ENCODE data around the gene KCNG3.

Gene KCNG3

DNA sequence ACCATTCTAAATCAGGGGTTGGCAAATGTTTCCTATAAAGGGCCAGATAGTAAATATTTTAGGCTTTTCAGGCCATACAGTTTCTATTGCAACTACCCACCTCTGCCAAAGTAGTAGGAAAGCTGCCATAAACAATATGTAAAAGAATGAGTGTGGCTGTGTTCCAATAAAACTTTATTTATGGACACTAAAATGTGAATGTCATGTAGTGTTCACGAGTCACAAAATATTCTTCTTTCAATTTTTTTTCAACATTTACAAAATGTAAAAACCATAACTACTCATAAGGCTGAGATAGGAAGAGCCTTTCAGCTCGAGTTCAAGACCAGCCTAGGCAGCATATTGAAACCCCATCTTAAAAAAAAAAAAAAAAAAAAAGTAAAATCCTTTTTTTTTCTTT lies 13.4 kb downstream of the KCNG3 start:
- no peak for DNase-seq

DNA sequence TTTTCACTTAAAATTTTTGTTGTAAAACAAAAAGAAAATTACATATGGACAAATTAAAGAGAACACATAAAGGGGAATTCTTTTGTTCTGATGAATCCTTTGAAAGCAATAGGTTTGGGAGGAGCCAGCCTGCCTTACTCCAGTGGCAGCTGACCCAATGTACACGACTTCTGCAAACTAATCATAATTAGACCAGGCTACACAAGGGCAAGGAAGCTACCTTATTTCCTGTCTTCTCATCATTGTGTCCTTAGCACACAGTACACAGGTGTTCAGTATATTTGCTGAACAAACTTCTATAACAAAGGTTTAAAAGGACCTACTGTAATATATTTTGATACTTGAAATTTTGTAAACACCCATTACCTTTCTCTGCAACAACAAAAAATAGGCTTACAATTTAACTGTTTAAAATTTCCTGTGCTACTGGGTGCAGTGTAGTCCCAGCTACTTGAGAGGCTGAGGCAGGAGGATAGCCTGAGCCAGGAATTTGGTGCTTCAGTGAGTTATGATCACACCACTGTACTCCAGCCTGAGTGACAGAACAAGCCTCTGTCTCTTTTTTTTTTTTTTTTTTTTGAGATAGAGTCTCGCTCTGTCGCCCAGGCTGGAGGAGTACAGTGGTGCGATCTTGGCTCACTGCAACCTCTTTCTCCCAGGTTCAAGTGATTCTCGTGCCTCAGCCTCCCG lies 18.9 kb downstream of the KCNG3 start:
- no peak for DNase-seq

DNA sequence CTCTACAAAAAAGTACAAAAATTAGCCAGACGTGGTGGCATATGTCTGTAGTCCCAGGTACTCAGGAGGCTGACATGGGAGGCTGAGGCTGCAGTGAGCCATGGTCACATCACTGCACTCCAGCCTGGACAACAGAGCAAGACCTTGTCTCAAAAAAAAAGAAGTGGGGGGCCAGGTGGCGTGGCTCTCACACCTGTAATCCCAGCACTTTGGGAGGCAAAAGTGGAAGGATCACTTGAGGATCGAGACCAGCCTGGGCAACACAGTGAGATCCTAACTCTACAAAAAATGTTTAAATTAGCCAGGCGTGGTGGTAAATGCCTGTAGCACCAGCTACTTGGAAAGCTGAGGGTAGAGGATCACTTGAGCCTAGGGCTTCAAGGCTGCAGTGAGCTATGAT lies 23.1 kb downstream of the KCNG3 start:
- no peak for DNase-seq

DNA sequence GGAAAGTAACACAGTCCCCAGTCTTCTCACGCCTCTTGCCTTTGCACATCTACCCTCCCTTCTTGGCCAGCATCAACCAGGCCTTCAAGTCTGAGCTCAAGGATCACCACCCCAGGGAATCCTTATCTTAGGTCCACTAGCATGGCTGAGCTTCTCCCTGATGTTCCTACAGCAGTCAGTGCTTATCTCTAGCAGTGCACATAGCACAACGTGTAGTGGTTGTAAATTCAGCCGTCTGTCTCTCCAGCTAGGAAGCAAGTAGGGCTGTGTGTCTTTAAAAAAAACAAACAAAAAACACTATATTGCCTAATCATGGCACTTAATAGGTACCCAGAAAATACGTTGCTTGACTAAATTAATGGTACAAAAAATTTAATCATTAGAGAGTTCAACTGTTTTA lies 29.2 kb downstream of the KCNG3 start:
- DNase-seq, result no peak

DNA sequence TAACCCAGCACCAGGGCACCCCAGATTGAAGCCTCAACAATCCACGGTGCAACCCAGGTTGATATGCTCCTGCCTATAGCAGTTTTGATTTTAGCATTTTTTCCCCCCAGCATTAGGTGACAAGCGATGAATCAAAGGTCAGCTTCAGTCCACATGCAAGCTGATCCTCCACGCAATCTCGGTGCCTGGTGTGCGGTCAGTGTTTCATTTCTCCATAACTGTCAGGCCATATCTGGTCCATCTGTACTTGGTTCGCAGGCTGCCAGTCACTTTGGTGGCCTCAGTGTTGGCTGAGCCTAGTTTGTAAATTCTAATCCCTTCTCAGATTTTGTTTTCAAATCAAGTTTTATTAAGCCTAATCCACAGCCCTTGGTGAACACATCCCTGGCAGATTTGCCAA lies 30.2 kb downstream of the KCNG3 start:
- no peak for DNase-seq

DNA sequence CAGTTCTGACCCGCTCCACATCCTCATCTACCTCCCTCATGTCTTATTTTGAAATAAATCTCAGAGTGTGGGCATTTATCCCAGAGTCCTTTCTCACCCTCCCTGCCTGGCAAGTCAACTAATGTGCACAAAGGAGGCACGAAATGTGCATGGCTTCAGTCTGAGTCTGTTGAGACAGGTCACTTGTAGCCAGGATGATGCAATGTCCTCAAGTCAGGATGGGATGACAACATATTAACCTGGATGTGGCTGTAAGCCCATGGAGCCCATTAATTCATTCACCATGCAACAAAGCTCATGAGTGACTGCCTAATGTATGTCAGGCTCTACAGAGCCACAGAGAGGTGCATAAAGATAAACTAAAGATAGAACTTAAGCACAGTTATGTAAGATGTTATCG lies 34.5 kb downstream of the KCNG3 start:
- no peak for DNase-seq

DNA sequence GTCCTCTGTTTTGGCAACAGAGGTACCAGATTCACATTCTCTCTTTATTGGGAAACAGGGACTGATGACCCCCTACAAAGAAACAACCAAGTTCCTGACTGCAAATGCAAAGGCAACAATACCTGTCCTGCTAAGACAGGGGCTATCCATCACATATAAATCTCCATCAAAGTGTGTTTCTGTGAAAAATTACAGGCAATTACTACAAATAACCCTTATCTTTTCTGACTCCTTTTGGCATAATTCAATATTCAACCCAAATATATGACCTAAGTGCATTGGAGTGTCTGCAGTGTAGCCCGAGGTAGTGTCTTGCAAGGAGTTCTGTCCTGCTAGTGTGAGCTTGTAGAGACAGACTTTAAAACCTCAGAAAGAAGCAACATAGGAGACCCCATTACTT lies 35.4 kb downstream of the KCNG3 start:
- no peak for DNase-seq

DNA sequence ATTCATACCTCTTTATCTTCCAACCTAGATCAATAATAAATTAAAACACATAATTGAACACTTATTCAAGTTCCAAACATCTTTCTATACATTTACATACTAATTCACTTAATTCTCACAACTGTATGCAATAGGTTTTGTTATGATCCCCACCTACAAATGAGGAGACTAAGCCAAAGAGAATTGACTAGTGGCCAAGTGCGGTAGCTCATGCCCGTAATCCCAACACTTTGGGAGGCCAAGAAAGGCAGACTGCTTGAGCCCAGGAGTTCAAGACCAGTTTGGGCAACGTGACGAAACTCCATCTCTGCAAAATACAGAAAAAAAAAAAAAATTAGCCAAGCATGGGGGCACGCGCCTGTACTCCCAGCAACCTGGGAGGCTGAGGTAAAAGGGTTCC lies 36.8 kb downstream of the KCNG3 start:
- DNase-seq, result no peak

DNA sequence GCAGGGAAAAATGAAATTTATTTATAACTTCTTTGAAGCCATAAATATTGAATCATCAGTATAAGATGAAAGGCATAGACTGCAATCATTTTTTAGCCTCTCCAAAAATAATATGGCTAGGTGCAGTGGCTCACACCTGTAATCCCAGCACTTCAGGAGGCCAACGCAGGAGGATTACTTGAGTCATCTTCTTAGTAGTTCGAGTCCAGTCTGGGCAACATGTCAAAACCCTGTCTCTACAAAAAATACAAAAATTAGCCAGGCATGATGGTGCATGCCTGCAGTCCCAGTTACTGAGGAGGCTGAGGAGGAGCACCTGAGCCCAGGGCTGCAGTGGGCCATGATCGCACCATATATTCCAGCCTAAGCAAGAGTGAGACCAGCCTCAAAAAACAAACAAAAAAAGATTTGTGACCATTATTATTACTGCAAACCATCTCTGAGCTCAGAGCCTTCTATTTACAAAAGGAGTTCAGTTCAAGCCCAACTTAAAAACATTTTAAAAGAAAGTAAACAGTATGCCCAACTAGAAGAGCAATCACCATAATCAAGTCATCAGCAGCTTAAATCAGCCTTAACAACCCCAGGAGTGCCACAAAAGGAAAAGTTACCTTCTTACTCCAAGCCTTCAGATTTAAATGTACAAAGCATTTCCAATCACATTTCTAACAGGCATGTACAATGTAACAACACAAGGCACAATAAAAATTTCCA lies 37.5 kb downstream of the KCNG3 start:
- no peak for DNase-seq

DNA sequence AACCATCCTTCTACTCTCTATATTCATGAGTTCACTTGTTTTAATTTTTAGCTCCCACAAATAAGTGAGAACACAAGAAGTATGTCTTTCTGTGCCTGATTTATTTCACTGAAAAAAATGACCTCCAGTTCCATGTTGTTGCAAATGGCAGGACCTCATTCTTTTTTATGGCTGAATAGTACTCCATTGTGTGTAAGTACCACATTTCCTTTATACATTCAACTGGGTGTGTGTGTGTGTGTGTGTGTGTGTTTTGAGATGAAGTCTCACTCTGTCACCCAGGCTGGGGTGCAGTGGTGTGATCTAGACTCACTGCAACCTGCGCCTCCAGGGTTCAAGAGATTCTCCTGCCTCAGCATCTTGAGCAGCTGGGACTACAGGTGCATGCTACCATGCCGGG lies 41.2 kb downstream of the KCNG3 start:
- DNase-seq, result no peak

DNA sequence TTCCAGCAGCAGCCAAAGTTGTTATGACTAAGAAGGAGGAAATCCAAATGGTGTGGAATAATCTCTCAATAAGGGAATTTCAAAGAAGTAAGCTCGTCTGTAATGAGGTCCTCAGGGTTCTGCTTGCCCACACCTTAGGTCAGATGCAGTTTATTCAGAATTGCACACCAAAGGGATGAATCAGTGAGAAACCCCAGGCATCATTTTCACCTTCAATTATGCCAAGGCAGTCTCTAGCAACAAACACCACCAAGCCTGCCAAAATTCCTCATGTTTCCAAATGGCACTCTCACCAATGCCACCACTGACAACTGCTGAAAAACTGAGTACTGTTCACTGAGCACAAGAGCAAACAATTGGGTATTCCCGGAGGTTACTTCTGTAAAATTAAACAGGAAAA lies 43.6 kb downstream of the KCNG3 start:
- DNase-seq, result no peak

DNA sequence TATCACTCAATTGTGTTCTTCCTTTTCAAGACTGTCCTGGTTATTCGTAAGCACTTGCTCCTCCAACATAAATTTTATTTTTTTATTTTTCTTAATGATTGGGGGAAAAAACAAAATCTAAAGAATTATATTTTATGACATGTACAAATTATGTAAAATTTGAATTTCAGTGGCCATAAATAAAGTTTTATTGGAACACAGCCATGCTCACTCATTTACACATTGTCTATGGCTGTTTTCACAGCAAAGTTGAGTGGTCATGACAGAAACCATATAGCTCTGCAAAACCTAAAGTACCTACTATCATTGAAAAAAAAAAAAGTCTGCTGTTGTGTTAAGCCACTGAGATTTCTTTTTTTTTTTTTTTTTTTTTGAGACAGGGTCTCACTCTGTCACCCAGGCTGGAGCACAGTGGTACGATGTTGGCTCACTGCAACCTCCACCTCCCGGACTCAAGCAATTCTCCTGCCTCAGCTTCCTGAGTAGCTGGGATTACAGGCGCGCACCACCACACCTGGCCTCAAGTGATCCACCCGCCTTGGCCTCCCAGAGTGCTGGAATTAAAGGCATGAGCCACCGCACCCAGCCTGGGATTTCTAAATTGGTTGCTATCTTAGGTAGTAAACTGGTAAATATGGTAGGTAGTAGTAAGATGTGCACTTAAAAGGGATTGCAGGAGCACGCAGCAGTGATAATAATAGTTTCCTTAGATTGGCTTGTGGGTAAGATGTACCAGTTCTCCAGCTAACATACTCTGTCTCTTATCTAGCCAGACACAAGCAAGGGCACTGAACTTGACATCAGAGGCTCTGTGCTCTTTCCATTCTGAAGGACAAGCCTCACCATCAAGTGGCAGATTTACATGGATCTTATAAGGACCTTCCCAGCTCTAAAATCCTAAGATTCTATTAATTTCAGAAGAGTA lies 44.4 kb downstream of the KCNG3 start:
- DNase-seq, result no peak

DNA sequence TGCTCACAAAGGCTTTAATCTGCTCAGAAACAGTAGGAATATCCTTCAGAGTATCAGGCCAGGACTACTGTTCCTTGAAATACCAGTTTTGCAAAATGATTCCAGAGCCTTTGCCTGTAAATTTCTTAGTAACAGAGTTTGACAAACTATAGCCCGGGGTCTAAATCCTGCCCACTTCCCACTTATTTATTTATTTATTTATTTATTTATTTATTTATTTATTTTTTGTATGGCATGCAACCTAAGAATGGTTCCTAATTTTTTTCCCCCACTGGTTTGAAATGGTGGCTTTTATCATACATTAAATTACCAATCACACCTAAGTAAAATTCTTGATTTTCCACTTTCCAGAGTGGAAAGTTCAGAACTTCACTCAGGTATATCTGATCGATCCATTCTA lies 45.6 kb downstream of the KCNG3 start:
- no peak for DNase-seq

DNA sequence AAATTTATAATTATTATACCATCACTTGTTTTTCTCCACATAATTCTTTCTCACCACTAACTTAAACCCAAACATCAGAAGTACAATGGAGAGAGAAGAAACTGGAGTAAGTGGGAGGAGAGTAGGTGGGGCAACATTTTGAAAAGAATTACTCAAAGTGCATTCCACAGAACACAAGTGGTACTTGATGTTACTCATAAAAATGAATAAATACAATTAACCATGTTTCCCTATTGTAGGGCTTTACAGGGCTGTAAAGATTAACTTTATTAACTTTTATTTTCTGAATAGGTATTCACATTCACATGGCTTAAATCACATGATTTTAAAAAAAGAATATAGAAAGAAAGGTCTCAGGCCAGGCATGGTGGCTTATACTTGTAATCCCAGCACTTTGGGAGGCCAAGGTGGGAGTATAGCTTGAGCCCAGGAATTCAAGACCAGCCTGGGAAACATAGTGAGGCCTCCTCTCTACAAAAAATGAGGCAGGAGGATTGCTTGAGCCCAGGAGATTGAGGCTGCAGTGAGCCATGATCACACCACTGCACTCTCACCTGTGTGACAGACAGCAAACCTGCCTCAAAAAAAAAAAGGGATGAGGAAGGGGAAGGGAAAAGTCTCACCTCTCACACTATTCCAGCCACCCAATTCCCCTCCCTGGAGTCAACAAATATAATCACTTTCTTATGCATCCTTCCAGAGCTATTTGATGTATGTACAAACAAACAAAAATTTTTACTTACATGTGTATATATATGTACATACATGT lies 47.1 kb downstream of the KCNG3 start:
- DNase-seq, result no peak

DNA sequence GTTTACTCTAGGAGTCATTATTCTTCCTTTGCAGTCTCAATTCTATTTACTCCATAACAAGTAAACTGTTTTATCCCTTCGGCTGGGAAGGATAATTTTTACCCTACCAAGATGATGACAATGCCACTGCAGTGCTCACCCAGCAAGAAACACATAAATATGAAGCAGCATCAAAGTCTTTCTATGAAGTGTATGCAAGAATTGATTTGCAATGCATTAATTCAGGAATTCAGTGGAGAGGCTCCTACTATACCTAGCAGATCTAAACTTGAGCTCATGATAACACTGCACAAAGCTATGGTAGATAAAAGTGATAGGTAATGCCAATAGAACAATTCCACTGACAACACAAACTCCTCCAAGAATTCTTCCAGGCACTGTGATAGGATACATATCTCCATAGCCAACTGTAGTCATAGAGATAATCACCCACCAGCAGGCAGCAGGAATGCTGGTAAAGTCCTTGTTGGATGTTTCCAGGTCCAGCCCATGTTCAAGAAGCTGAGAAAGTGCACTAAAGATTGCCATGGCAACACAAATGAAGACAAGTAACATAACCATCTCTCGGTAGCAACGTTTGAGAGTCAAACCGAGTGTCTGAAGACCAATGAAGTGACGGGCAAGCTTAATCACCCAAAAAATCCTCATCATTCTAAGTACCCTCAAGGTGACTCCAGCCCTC lies 49.9 kb downstream of the KCNG3 start:
- DNase-seq, result no peak

DNA sequence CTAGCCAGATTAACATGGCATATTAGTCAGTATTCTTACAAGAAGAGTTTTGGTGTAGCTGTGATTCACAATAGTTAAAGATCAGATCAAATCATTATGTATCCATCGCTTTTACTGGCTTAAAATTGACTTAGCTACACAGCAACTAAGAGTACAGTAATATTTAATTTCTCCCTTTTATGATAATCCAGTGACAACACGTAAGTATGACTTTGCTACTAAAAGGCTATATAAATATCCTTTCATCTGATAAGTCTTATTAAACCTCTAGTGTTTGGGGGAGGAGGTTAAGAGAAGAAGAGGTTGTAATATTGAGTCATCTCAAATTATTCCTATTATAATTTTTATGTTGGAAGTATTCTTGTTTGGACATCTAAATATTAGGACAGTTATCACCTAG lies 51.0 kb downstream of the KCNG3 start:
- no peak for DNase-seq

DNA sequence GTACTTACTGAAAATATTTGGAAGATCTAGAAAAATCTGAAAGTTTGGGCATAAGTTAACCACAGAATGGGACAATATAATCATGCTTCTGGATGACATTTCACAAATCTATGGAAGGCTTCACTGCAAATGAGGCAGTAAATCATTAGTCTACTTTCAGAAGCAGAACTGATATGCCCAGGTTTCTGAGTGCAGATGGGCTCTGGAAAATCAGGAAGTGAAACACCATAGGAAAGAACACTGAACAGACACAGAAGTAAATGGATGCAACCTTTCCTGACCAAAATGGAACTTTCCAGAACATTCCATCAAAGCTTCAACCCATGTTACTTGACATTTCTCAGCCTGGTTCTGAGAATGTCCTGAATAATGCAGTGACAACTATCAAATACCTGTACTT lies 55.1 kb downstream of the KCNG3 start:
- no peak for DNase-seq

DNA sequence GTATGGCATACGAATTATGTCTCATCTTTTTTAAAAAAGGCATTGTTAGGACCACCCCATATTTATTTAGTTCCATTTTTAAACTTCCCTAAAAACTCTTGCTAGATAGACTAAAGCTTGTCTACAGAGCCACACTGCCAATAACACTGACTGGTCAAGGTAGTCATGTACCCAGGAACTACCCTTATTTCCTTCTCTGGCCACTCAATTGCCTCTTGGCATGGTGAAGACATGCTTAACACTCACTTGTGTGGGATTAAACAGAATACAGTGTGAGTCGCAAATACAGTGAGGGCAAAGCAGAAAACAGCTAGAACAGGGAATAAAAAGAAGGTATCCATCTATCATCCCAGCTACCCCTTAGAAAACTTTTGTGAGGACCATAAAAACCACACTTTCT lies 57.4 kb downstream of the KCNG3 start:
- no peak for DNase-seq

DNA sequence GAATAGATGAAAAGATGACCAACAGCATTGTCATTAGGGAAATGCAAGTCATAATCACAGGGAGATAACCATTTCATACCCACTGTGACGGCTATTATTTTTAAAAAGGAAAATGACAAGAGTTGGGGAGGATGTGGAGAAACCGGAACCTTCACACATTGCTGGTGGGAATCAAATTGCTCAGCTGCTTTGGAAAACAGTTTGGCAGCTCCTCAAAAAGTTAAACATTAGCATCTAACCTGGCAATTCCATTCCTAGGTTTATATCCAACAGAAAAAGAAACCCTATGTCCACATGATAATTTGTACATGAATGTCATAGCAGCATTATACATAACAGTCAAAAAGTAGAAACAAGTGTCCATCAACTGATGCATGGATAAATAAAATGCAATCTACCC lies 58.2 kb downstream of the KCNG3 start:
- DNase-seq, result no peak

DNA sequence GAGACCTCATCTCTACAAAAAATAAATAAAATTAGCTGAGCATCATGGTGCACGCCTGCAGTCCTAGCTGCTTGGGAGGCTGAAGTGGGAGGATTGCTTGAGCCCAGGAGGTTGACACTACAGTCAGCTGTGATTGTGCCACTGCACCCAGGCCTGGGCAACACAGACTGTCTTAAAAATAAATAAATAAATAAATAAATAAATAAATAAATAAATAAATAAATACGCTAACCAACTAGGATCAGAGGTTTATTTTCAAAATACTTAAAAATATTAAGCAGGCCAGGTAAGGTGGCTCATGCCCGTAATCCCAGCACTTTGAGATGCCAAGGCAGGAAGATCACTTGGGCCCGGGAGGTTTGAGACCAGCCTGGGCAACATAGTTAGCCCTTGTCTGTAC lies 63.6 kb downstream of the KCNG3 start:
- DNase-seq, result no peak

DNA sequence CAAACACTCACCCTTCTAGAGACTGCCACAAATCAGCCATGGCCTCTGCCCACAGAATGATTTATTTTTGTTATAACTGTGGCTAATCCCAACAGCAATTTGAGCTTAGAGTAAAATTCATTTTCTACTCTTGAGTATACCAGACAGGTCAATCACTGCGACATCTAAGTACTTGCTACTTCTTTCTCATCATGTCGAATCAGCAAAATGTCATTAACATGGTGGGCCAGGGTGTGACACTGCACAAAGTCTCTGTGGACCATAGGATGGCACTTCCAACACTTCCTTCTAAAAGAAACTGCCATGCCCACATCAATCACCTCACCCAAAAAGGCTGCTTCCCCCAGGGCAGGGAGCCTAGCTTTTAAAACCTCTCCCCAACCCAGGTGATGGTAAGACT lies 64.4 kb downstream of the KCNG3 start:
- DNase-seq, result no peak

DNA sequence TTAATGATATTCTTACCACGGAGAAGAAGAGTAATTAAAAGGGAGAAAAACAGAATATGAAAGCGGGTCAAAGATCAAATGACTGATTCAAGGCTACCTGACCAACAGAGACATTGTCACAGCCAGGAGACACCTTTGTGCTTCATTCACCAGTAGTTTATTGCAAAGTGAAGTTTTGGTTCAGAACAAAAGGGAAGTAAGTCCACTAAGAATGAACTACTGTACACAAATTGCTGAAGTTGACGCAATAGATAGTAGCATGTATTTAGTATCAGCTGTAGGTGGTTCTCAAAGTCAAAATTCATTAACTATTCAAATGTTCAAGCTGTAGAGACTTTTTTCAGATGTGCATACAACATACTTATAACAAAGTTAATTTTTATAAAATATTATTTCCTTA lies 68.1 kb downstream of the KCNG3 start:
- DNase-seq, result no peak

DNA sequence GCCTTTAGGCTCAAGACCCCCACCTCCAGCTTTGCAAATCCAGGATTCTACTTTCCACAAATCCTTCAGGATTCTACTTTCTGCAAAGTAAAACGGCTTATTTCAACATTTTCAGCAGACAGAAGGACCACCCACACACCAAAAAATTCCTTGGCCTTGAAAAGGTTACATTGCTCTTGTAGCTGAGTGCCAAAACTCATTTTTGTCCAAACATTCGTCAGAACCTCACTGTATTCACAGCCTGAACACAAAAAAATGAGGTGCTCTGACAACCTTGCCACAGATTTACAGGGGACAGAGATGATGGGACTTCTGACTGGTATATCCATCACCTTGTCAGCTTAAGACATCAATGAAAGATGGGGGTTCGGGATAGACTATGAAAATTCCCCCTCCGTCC lies 69.7 kb downstream of the KCNG3 start:
- DNase-seq, result no peak

Data from CD4-positive, alpha-beta T cell treated with Interleukin-1 beta for 1 hour (primary cell).